A549 (cell line): ENCODE data around the gene PFDN1. TPM values are rescaled to one million over a fixed set of nuclear protein-coding genes. Genes with fewer than 3 reads are reported as not detected.

Experiments
- ATAC-seq, 2 experiments: fragments of 200-7000 bp in 1 of 2; fragments of >200 bp in 1 of 2; cut with Nextera tagmentation in 1 of 2; cut with Tn5 transposase in 1 of 2; 3 replicates each; pipeline versions ENCODE4 v1.8.0 to v1.9.1; 2018 to 2020; ENCODE audit warnings: mild to moderate bottlenecking in 1 of 2, moderate library complexity in 1 of 2
- CTCF ChIA-PET: fragments of 300-600 bp; sonication (Branson Sonifier 250); formaldehyde crosslinking; extraction: SDS; loops from one replicate; lab custom pipeline; 2021; ENCODE audit warnings: antibody characterized with exemption, inconsistent platforms; lab: Yijun Ruan, JAX
- POLR2A ChIA-PET: fragments of 350-600 bp; formaldehyde crosslinking; extraction: SDS; loops from one replicate; lab custom pipeline; 2021; ENCODE audit warnings: antibody characterized with exemption, inconsistent platforms; lab: Yijun Ruan, JAX
- DNase-seq, 2 experiments: peaks; one replicate each; pipeline versions ENCODE4 v3.0.0 to v3.0.0-alpha.2; 2011 to 2016; ENCODE audit warnings: low read depth in 1 of 2, low spot score in 1 of 2
- FAIRE-seq: peaks from 2 replicates; lab custom pipeline; 2011; peaks lifted over from hg19 to GRCh38; lab: Jason Lieb, UNC
- H3K27ac ChIP-seq, 2 experiments: fragments of >200 bp; sonication (Bioruptor Twin); formaldehyde crosslinking; 3 replicates each; pipeline ENCODE4 v1.5.1; 2016 to 2017
- H3K4me1 ChIP-seq: fragments of >200 bp; sonication (Bioruptor Twin); formaldehyde crosslinking; 3 replicates; pipeline ENCODE4 v1.6.1; 2016
- H3K4me2 ChIP-seq: fragments of >200 bp; sonication (Bioruptor Twin); formaldehyde crosslinking; 3 replicates; pipeline ENCODE4 v1.6.1; 2016
- H3K4me3 ChIP-seq: fragments of >200 bp; sonication (Bioruptor Twin); formaldehyde crosslinking; 3 replicates; pipeline ENCODE4 v1.5.1; 2016
- H3K9me3 ChIP-seq: fragments of >200 bp; sonication (Bioruptor Twin); formaldehyde crosslinking; 3 replicates; pipeline ENCODE4 v1.6.1; 2016
- CBX2 ChIP-seq: fragments of 200-600 bp; sonication (generic); IDR thresholded peaks from 2 replicates; pipeline ENCODE4 v1.6.1; 2016; ENCODE audit warnings: low read depth, mild to moderate bottlenecking, borderline replicate concordance
- EHF ChIP-seq: fragments of 250-450 bp; sonication (Bioruptor Pico); IDR thresholded peaks from 2 replicates; pipeline ENCODE4 v1.5.0; 2020; ENCODE audit warnings: mild to moderate bottlenecking
- EP300 ChIP-seq, 2 experiments: fragments of >200 bp; sonication (Bioruptor Twin); formaldehyde crosslinking; IDR thresholded peaks; 2 replicates in 1 of 2; 3 replicates in 1 of 2; pipeline ENCODE4 v1.6.1; 2016 to 2017
- HEYL ChIP-seq: fragments of 250-450 bp; sonication (Bioruptor Pico); IDR thresholded peaks from 2 replicates; pipeline ENCODE4 v1.8.0; 2021; ENCODE audit warnings: mild to moderate bottlenecking, moderate library complexity
- JUN ChIP-seq, 2 experiments: fragments of >200 bp; sonication (Bioruptor Twin); formaldehyde crosslinking; IDR thresholded peaks; 2 replicates in 1 of 2; 3 replicates in 1 of 2; pipeline ENCODE4 v1.6.1; 2016 to 2017
- KDM1A ChIP-seq: fragments of 200-600 bp; sonication (generic); IDR thresholded peaks from 2 replicates; pipeline ENCODE4 v1.6.1; 2016; ENCODE audit warnings: low read depth, mild to moderate bottlenecking
- MAZ ChIP-seq: fragments of 150-350 bp; IDR thresholded peaks from 2 replicates; pipeline ENCODE4 v1.6.1; 2014; ENCODE audit warnings: antibody characterized with exemption, low read depth, low read length, borderline replicate concordance
- MYC ChIP-seq: IDR thresholded peaks from 2 replicates; pipeline ENCODE4 v1.6.1; 2012; ENCODE audit warnings: mild to moderate bottlenecking, inconsistent platforms, low read length, improper control_type of control experiment, borderline replicate concordance
- RAD21 ChIP-seq, 2 experiments: fragments of >200 bp in 1 of 2; sonication (Bioruptor Twin) in 1 of 2; formaldehyde crosslinking in 1 of 2; IDR thresholded peaks in 1 of 2; conservative IDR thresholded peaks in 1 of 2; 2 replicates in 1 of 2; 3 replicates in 1 of 2; pipeline ENCODE4 v1.6.1; 2012 to 2018; ENCODE audit warnings: inconsistent platforms in 1 of 2
- RNF2 ChIP-seq: fragments of 200-600 bp; sonication (generic); IDR thresholded peaks from 2 replicates; pipeline ENCODE4 v1.6.1; 2016; ENCODE audit warnings: low read depth, mild to moderate bottlenecking, antibody characterized with exemption, moderate library complexity, borderline replicate concordance
- SMC3 ChIP-seq: fragments of >200 bp; sonication (Bioruptor Twin); formaldehyde crosslinking; IDR thresholded peaks from 3 replicates; pipeline ENCODE4 v1.6.1; 2018; ENCODE audit warnings: inconsistent platforms
- TP53 ChIP-seq: fragments of 250-450 bp; sonication (Bioruptor Pico); IDR thresholded peaks from 2 replicates; pipeline ENCODE4 v1.5.0; 2021; ENCODE audit warnings: mild to moderate bottlenecking, moderate library complexity
- ZC3H11A ChIP-seq: fragments of 450-650 bp; IDR thresholded peaks from 2 replicates; pipeline ENCODE4 v1.6.1; 2014; ENCODE audit warnings: antibody characterized with exemption, mild to moderate bottlenecking
- ZFP36 ChIP-seq: fragments of 450-650 bp; IDR thresholded peaks from 2 replicates; pipeline ENCODE4 v1.6.1; 2014; ENCODE audit warnings: borderline replicate concordance; ENCODE audit not compliant: partially characterized antibody
- ZNF302 ChIP-seq: fragments of 250-450 bp; sonication (Bioruptor Pico); IDR thresholded peaks from 2 replicates; pipeline ENCODE4 v1.9.0; 2021; ENCODE audit warnings: inconsistent platforms, mild to moderate bottlenecking, moderate library complexity
- WGBS: methylation state at CpG from one replicate; pipeline ENCODE4 v1.1.6; 2017; ENCODE audit errors: missing lambda C conversion rate; 5-methylcytosine and 5-hydroxymethylcytosine counted together
- polyA plus RNA-seq, 4 experiments: library from polyadenylated mRNA; depleted of rRNA in 3 of 4; stranded (reverse); fragments of >200 nt; fragmentation: RNase III in 1 of 4; extraction: RNeasy Plus Mini Kit Qiagen cat#74134 plus additional on column Dnase treatment in 1 of 4; gene quantifications; 2 replicates in 3 of 4; 3 replicates in 1 of 4; pipeline ENCODE4 v1.2.3, GENCODE V29; 2011 to 2017
- TF ChIP-seq, protein P1 (sequence below): fragments of >200 bp; sonication (Bioruptor Twin); formaldehyde crosslinking; IDR thresholded peaks from 3 replicates; pipeline ENCODE4 v1.6.1; 2016
- TF ChIP-seq, protein P2 (sequence below): fragments of 150-350 bp; IDR thresholded peaks from 2 replicates; pipeline ENCODE4 v1.6.1; 2014; ENCODE audit warnings: low read depth, mild to moderate bottlenecking, low read length
- TF ChIP-seq, protein P3 (sequence below): fragments of 450-650 bp; IDR thresholded peaks from 2 replicates; pipeline ENCODE4 v1.6.1; 2014; ENCODE audit warnings: antibody characterized with exemption
- TF ChIP-seq, protein P4 (sequence below): IDR thresholded peaks from 2 replicates; pipeline ENCODE4 v1.6.1; 2012
- TF ChIP-seq, protein P5 (sequence below): fragments of 200-600 bp; sonication (generic); IDR thresholded peaks from 2 replicates; pipeline ENCODE4 v1.6.1; 2016; ENCODE audit warnings: antibody characterized with exemption, mild to moderate bottlenecking, moderate library complexity
- TF ChIP-seq, protein P6 (sequence below): fragments of 250-450 bp; sonication (Bioruptor Pico); IDR thresholded peaks from 2 replicates; pipeline ENCODE4 v1.5.0; 2020; ENCODE audit warnings: low read depth, mild to moderate bottlenecking, moderate library complexity
- TF ChIP-seq, protein P7 (sequence below): IDR thresholded peaks from 2 replicates; pipeline ENCODE4 v1.6.1; 2012; ENCODE audit warnings: low read depth, borderline replicate concordance

Gene PFDN1
- polyA plus RNA-seq, 2 of the 4 experiments (the other 2 are of a cell fraction), result 90.4 to 201 TPM

DNA sequence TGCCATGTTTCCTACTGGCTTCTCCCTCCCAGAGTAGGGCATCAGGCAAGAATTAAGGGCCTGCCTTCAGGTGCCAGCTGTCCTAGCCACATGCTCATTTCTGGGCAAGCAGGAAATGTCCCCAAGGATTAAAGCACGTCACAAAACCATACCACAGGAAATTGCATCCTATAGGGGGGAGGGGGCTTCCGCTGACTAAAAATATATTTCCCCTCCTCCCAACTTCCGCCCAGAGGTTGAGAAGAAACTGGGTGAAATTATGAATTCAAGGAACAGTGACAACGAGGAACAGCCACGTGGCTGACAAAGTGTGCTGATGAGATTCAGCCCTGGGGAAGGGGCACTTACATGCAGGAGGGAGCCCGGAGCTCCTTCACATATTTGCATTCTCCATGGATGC is 39.4 kb upstream of the PFDN1 start:
- no peak overlapping the region for H3K4me2 ChIP-seq
- ATAC-seq, result no peak
- TF ChIP-seq, protein P1, sequence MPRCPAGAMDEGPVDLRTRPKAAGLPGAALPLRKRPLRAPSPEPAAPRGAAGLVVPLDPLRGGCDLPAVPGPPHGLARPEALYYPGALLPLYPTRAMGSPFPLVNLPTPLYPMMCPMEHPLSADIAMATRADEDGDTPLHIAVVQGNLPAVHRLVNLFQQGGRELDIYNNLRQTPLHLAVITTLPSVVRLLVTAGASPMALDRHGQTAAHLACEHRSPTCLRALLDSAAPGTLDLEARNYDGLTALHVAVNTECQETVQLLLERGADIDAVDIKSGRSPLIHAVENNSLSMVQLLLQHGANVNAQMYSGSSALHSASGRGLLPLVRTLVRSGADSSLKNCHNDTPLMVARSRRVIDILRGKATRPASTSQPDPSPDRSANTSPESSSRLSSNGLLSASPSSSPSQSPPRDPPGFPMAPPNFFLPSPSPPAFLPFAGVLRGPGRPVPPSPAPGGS, result no peak
- TF ChIP-seq EP300 (IDR thresholded peaks at IDR 0.05), result no peak
- TF ChIP-seq ZNF302 (CRISPR knock-in tag), result no peak
- TF ChIP-seq SMC3, result no peak
- ChIA-PET POLR2A (no interaction called here), CTCF (interaction anchor here (0.9 to 36.9 kb wide), 5 partner anchors 8 to 122 kb away, joined by 3 to 1613 read pairs (median 3); no protein-coding TSS in a partner anchor)
- H3K27ac ChIP-seq, result no peak overlapping the region
- DNase-seq, result no peak
- 86% methylated on average over 6 of the region's 6 CpGs for WGBS
- no peak for FAIRE-seq
- H3K4me1 ChIP-seq, result peaks cover 28% of the 10 kb centered on the region
- no peaks in the 10 kb centered on the region for H3K9me3 ChIP-seq
- no peak overlapping the region for H3K4me3 ChIP-seq

DNA sequence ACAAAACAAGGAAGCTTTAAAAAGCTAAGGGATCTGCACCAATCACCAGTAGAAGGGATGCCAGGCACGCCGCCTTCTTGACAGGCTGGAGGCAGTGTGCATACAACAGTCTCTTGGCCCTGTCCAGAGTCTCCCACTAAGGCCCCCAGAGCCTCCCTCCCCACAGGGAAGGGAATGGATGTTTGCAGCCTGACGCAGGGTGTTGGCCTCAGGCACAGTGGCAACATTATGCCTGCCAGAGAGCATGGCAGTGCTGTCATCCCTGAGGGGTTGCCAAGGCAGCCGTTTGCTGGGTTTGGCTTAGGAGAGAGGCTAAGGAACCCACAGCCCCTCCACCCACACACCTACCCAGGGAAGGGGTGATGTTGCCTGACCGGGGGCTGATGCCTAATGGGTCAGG is 38.7 kb upstream of the PFDN1 start:
- POLR2A ChIA-PET, result no interaction called here
- no peak overlapping the region for H3K4me2 ChIP-seq
- H3K4me1 ChIP-seq, result peaks cover 23% of the 10 kb centered on the region
- FAIRE-seq, result no peak
- ATAC-seq, result no peak
- CTCF ChIA-PET, result interaction anchor here (1.2 to 36.9 kb wide), 3 partner anchors 10 to 97 kb away, joined by 3 to 1613 read pairs (median 33); no protein-coding TSS in a partner anchor
- TF ChIP-seq, protein P2, sequence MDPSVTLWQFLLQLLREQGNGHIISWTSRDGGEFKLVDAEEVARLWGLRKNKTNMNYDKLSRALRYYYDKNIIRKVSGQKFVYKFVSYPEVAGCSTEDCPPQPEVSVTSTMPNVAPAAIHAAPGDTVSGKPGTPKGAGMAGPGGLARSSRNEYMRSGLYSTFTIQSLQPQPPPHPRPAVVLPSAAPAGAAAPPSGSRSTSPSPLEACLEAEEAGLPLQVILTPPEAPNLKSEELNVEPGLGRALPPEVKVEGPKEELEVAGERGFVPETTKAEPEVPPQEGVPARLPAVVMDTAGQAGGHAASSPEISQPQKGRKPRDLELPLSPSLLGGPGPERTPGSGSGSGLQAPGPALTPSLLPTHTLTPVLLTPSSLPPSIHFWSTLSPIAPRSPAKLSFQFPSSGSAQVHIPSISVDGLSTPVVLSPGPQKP, result no peak
- TF ChIP-seq HEYL (no peak), EHF (CRISPR knock-in tag) (no peak), RNF2 (no peak), TP53 (no peak), MYC (no peak), RAD21 (conservative IDR thresholded peaks at IDR 0.05 in 1 of 2, IDR thresholded peaks at IDR 0.05 in 1 of 2) (no peak), ZFP36 (no peak)
- TF ChIP-seq, protein P3, sequence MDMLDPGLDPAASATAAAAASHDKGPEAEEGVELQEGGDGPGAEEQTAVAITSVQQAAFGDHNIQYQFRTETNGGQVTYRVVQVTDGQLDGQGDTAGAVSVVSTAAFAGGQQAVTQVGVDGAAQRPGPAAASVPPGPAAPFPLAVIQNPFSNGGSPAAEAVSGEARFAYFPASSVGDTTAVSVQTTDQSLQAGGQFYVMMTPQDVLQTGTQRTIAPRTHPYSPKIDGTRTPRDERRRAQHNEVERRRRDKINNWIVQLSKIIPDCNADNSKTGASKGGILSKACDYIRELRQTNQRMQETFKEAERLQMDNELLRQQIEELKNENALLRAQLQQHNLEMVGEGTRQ, result no peak
- no peak overlapping the region for H3K27ac ChIP-seq
- no peak for DNase-seq
- no peaks in the 10 kb centered on the region for H3K9me3 ChIP-seq
- no peak overlapping the region for H3K4me3 ChIP-seq
- WGBS, result 81% methylated on average over 4 of the region's 5 CpGs

DNA sequence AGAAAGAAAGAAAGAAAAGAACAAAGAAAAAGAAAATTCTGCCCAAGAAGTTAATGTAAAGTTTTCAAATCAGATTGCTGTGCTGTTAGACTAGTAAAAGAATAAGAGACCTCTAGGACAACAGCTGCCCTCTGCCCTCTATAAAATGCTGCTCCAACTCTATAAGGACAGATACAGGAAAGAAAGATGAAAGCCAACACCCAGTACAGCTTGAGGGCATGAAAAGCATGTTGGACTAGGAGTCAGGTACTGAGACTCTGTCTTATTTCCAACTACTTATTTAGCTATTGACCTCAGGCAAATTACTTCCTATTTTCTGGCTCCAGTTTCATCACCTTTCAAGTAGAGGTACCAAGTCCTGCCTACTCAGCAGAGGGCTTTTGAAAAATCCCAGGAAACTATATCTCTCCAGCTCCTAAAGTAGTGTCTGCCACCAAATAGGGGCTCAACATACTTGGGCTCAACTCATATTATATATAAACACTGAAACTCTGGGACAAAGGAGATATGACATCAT is 37.8 kb upstream of the PFDN1 start:
- FAIRE-seq, result no peak
- Histone ChIP-seq H3K4me3 (no peak overlapping the region), H3K4me2 (no peak overlapping the region), H3K4me1 (peaks cover 22% of the 10 kb centered on the region), H3K9me3 (no peaks in the 10 kb centered on the region), H3K27ac (no peak overlapping the region)
- DNase-seq, result no peak
- no peak for ATAC-seq
- CTCF ChIA-PET, result interaction anchor here (1.1 to 36.9 kb wide), 3 partner anchors 11 to 96 kb away, joined by 4 to 1613 read pairs (median 33); no protein-coding TSS in a partner anchor
- POLR2A ChIA-PET, result no interaction called here
- TF ChIP-seq MAZ (no peak), CBX2 (no peak), ZC3H11A (no peak), JUN (IDR thresholded peaks at IDR 0.05) (no peak), MYC (no peak), KDM1A (no peak)
- TF ChIP-seq, protein P4, sequence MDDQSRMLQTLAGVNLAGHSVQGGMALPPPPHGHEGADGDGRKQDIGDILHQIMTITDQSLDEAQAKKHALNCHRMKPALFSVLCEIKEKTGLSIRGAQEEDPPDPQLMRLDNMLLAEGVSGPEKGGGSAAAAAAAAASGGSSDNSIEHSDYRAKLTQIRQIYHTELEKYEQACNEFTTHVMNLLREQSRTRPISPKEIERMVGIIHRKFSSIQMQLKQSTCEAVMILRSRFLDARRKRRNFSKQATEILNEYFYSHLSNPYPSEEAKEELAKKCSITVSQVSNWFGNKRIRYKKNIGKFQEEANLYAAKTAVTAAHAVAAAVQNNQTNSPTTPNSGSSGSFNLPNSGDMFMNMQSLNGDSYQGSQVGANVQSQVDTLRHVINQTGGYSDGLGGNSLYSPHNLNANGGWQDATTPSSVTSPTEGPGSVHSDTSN, result no peak
- TF ChIP-seq, protein P5, sequence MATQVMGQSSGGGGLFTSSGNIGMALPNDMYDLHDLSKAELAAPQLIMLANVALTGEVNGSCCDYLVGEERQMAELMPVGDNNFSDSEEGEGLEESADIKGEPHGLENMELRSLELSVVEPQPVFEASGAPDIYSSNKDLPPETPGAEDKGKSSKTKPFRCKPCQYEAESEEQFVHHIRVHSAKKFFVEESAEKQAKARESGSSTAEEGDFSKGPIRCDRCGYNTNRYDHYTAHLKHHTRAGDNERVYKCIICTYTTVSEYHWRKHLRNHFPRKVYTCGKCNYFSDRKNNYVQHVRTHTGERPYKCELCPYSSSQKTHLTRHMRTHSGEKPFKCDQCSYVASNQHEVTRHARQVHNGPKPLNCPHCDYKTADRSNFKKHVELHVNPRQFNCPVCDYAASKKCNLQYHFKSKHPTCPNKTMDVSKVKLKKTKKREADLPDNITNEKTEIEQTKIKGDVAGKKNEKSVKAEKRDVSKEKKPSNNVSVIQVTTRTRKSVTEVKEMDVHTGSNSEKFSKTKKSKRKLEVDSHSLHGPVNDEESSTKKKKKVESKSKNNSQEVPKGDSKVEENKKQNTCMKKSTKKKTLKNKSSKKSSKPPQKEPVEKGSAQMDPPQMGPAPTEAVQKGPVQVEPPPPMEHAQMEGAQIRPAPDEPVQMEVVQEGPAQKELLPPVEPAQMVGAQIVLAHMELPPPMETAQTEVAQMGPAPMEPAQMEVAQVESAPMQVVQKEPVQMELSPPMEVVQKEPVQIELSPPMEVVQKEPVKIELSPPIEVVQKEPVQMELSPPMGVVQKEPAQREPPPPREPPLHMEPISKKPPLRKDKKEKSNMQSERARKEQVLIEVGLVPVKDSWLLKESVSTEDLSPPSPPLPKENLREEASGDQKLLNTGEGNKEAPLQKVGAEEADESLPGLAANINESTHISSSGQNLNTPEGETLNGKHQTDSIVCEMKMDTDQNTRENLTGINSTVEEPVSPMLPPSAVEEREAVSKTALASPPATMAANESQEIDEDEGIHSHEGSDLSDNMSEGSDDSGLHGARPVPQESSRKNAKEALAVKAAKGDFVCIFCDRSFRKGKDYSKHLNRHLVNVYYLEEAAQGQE, result no peak
- TF ChIP-seq, protein P6, sequence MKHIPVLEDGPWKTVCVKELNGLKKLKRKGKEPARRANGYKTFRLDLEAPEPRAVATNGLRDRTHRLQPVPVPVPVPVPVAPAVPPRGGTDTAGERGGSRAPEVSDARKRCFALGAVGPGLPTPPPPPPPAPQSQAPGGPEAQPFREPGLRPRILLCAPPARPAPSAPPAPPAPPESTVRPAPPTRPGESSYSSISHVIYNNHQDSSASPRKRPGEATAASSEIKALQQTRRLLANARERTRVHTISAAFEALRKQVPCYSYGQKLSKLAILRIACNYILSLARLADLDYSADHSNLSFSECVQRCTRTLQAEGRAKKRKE (CRISPR knock-in tag), result no peak
- TF ChIP-seq, protein P7, sequence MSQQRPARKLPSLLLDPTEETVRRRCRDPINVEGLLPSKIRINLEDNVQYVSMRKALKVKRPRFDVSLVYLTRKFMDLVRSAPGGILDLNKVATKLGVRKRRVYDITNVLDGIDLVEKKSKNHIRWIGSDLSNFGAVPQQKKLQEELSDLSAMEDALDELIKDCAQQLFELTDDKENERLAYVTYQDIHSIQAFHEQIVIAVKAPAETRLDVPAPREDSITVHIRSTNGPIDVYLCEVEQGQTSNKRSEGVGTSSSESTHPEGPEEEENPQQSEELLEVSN, result no peak
- TF ChIP-seq, protein P3, result no peak
